ENCODE measurements around the gene ATP5F1A.

Gene ATP5F1A

GRCh38 chr18:46073474-46074331 lies 24.4 kb downstream of the ATP5F1A start:
- peak; percentile 85 for DNase-seq (ENCODE audit: low spot score)

DNA sequence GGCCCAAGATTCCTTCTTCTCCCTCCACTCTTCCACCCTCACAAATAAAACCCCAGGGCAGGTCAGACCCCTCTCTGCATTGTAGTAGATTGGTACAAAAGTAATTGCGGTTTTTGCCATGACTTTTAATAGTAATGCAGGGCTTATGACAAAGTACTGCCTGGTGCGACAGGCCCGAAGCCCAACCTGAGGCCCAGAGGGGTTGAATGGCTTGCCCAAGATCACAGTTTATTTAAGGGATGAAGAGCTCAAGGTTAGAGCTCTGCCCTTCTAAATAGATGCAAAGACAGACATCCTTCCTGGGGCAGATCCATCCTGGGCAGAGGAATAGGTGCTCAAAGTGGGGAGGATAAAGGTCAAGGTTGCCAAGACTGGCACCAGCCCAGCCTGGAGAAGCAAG lies 25.1 kb downstream of the ATP5F1A start:
- no peak for DNase-seq (ENCODE audit: low spot score)

- no peak for DNase-seq (ENCODE audit: low spot score)
Measured at GRCh38 chr18:46072376-46072867, 25.7 kb downstream of the ATP5F1A start.

- DNase-seq (ENCODE audit: low spot score), result no peak
Measured at GRCh38 chr18:46071653-46072375, 26.3 kb downstream of the ATP5F1A start, which contains the start of gene PSTPIP2. Gene PSTPIP2, minus strand, starts transcription at chr18:46072260. Its CDS starts 72 bp downstream, at chr18:46072188.

- DNase-seq (ENCODE audit: low spot score), result no peak
Measured at GRCh38 chr18:46070815-46071652, 27.1 kb downstream of the ATP5F1A start.

DNA sequence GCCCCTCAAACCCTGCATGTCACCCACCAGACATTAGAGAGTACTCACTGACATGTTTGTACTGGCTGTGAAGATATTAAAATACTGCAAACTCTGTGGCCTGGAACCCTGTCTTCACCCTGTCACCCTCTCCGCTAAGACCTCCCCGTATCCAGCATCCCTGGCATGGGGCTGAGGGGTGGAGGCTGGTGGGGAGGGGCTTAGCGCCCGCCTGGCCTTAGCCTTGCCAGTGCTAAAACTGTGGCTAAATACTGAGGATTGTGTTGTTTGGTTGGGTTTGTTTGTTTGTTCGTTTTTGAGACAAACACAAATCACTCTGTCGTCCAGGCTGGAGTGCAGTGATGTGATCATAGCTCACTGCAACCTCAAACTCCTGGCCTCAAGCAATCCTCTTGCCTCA lies 27.9 kb downstream of the ATP5F1A start:
- no peak for DNase-seq (ENCODE audit: low spot score)

DNA sequence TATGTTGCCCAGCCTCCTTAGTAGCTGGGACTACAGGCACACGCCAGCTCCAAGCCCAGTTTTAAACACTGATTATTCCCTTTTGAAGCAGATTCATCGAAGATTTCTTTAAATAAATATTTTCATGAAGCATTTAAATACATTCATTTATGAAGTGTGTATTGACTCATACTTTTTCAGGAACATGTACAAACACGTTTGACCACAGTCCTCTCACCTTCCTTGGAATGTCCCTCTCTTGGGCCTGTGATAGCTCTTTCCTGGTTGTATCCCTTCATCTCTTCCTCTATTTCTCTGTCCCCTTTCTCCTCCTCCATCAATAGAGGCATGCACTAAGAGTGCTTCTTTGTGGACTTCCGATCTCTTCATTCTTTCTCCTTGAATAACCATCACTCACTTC lies 28.6 kb downstream of the ATP5F1A start:
- DNase-seq (ENCODE audit: low spot score), result no peak

DNA sequence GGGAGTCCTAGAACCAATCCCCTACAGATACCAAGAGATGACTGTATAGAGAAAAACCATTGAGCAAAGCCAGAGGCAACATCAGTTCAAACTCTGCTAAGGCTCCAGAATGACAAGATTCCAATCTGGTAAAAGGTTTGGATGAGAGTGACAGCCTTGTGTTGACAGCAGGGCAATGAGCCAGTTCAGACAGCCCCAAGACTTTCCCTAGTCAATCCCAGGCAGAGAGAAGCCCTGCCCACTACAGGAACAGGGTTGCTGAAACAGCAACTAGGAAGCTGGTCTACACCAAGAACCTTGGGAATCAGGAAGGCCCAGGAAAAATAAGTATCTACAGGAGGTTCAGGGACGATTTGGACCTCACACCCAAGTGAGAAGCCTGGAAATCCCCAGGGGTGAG lies 29.3 kb downstream of the ATP5F1A start:
- no peak for DNase-seq (ENCODE audit: low spot score)

GRCh38 chr18:46067438-46068007 lies 30.6 kb downstream of the ATP5F1A start:
- peak; percentile 70 for DNase-seq (ENCODE audit: low spot score)

DNA sequence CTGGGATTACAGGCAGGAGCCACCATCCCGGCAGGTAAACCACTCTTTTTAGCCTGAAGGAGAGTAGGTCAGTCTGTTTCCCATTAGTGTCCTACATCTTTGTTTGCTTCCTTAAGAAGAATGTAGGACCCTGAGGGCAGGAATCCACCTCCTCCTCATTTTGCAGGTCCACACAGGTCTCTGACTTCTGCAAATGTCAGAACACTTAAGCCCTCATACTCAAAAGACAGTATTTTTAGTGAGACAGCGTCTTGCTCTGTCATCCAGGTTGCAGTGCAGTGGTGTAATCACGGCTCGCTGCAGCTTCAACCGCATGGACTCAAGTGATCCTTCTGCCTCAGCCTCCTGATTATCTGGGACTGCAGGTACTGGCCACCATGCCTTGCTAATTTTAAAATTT lies 35.3 kb downstream of the ATP5F1A start:
- no peak for DNase-seq (ENCODE audit: low spot score)

DNA sequence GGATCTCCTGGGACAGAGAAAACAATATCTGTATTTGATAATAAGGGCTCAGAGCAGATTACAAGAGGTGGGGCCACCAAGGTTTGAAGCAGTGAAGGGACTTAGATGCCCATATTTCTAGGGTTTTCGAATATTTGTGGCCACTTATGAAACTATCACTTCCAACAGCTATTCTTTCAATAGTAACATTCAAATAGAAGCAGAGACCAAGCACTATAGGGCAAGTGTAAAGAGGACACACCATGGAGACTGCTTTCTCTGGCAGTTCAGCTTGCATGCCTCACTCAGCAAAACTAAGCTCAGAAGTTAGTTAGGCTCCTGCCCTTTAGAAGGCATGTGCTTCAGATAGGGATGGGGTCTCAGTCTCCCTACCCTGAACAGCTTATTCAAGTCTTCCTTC lies 36.3 kb downstream of the ATP5F1A start:
- DNase-seq (ENCODE audit: low spot score), result no peak

DNA sequence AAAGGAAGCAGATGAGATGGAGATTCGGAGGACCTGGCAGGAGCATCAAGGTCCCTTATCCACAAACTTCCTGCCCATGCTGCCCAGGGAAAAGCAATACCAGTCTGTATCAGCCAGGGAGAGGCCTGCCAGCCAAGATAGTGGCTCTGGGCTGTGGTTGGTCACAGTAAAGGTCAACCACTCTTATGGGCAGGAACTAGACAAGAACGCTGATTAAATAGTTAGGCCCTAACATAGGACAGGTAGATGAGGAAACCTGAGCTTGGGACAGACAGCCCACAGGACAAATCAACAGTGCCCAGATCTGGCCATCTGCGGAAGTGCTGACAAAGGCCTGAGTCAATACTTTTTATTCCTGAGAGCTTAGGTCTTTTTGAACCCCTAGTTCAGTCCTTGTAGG lies 36.7 kb downstream of the ATP5F1A start:
- DNase-seq (ENCODE audit: low spot score), result no peak

DNA sequence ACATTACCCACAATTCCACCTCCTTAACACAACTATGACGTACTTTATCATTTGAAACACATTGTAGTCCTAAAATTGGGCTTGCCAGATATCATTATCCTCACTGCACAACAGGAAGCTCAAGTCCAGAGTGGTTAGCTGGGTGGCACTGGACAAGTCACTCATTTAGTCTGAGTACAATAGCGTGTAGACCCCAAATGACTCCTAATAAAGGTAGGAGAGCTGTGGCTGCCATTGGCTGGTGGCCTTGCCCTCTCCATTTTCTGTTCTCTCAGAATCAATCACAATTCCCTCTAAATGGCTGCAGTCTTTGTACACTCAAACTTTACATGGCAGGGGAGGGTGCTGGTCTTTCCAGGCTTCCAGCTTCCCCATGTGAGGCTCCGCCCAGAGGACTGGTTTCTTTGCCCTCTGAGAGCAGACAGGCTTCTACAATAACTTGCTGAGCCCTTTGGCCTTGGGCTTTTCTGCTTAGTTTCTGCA lies 37.7 kb downstream of the ATP5F1A start:
- no peak for DNase-seq (ENCODE audit: low spot score)

- DNase-seq (ENCODE audit: low spot score), result no peak
Measured at GRCh38 chr18:46055838-46056230, 42.3 kb downstream of the ATP5F1A start.

GRCh38 chr18:46054956-46055837 lies 42.9 kb downstream of the ATP5F1A start:
- DNase-seq (ENCODE audit: low spot score), result no peak

DNA sequence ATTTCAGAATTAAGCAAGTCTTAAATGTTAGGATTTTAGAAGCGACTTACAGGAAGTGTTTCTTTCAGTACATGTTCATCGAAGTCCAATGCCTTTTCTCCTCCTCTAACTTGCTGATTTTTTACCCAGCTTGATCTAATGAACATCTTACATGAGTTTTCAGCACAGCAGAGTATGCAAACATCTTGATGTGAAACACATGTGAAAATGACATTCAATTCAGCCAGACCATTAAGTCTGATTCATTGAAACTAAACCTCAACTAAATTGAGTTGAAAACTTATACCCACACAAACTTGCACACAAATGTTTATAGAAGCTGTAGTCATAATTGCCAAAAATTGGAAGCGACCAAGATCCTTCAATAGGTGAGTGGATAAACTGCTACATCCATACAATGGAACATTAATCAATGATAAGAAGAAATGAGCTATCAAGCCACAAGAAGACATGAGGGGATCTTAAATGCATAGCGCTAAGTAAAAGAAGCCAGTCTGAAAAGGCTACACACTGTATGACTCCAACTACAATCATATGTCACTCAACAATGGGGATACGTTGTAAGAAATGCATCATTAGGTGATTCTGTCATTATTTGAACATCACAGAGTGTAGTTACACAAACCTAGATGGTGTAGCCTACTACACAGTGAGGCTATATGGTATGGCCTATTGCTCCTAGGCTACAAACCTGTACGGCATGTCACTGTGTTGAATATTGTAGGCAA lies 44.6 kb downstream of the ATP5F1A start:
- DNase-seq (ENCODE audit: low spot score), result no peak

DNA sequence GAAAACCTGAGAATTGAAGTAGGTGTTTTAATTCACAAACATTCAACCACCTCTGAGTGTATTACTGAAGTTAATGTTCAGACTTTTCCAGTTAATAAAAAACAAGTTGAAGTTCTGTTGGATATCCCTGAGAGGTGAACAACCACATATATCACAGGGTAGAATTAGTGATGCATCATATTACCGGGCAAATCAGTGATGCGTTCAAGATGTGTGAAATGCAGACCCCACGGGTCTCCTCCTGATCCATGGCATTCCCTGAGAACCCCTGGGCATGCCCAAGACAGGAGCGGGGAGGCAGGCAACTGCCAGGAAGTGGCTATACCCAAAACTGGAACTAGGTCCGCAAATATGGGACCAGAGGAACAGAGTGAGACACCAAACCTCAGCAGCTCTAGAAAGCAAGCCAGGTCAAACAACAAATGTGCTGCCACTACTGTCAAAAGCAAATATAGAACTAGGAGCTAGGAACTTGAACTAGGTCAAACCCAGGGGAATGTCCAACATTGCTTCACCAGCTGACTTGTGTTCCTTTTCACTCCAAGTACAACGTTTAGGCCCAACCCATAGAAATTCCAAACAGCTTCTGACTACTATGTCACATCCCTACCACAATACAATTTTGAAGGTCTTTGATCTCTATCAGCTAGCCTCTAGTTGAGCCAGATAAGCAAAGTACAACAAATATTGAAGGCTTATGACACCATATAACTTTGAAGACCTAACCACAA lies 46.2 kb downstream of the ATP5F1A start:
- no peak for DNase-seq (ENCODE audit: low spot score)

DNA sequence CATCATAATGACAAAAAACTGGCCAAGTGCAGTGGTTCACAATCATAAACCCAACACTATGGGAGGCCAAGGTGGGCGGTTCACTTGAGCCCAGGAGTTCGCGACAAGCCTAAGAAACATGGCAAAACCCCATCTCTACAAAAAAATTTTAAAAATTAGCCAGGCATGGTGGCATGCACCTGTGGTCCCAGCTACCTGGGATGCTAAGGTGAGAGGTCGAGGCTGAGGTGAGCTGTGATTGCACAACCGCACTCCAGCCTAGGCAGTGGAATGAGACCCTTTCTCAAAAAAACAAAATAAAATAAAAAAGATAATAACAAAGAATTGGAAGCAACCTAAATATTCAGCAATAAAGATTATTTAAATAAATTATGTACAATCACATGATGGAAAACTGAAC lies 47.8 kb downstream of the ATP5F1A start:
- DNase-seq (ENCODE audit: low spot score), result no peak

GRCh38 chr18:46048641-46049040 lies 49.5 kb downstream of the ATP5F1A start:
- no peak for DNase-seq (ENCODE audit: low spot score)
